K562 (cell line): Measurements from ENCODE around the gene SV2C. TPM values are rescaled to one million over a fixed set of nuclear protein-coding genes. Genes with fewer than 3 reads are reported as not detected.

Experiments used
- ARNT ChIP-seq, 2 experiments: fragments of 450-650 bp; IDR thresholded peaks; 2 replicates each; pipeline ENCODE4 v1.6.1; 2016; ENCODE audit warnings: mild to moderate bottlenecking in 1 of 2
- ATF1 ChIP-seq, 2 experiments: fragments of 450-650 bp in 1 of 2; IDR thresholded peaks; 2 replicates each; pipeline ENCODE4 v1.6.1; 2016; ENCODE audit warnings: missing compliant biosample characterization in 1 of 2, missing genetic modification characterization in 1 of 2
- ATF3 ChIP-seq, 2 experiments: fragments of 450-650 bp in 1 of 2; sonication (generic) in 1 of 2; formaldehyde crosslinking in 1 of 2; IDR thresholded peaks in 1 of 2; conservative IDR thresholded peaks in 1 of 2; 2 replicates each; pipeline versions ENCODE4 v1.6.1 to v1.8.1; 2016 to 2023; ENCODE audit warnings: mild to moderate bottlenecking in 2 of 2, moderate library complexity in 2 of 2, inconsistent platforms in 1 of 2, missing genetic modification reagents in 1 of 2
- C11orf30 ChIP-seq: fragments of 450-650 bp; IDR thresholded peaks from 2 replicates; pipeline ENCODE4 v1.6.1; 2016; ENCODE audit warnings: low read depth, mild to moderate bottlenecking
- CTBP1 ChIP-seq: fragments of 450-650 bp; IDR thresholded peaks from 2 replicates; pipeline ENCODE4 v1.6.1; 2016; ENCODE audit warnings: borderline replicate concordance
- FIP1L1 ChIP-seq: fragments of 200-400 bp; formaldehyde crosslinking; IDR thresholded peaks from 2 replicates; pipeline ENCODE4 v1.6.1; 2018; ENCODE audit warnings: mild to moderate bottlenecking, low read depth, low read length; ENCODE audit not compliant: poor library complexity, severe bottlenecking
- FOS ChIP-seq: IDR thresholded peaks from 3 replicates; pipeline ENCODE4 v1.6.1; 2011; ENCODE audit not compliant: insufficient read length; ENCODE audit errors: extremely low read depth
- KDM1A ChIP-seq, 2 experiments: fragments of 450-650 bp; IDR thresholded peaks; 2 replicates each; pipeline ENCODE4 v1.6.1; 2016; ENCODE audit warnings: mild to moderate bottlenecking in 2 of 2
- MTA3 ChIP-seq: fragments of 450-650 bp; formaldehyde crosslinking; IDR thresholded peaks from 2 replicates; pipeline ENCODE4 v1.6.1; 2017; ENCODE audit warnings: mild to moderate bottlenecking, borderline replicate concordance
- PPARD ChIP-seq: fragments of 250-450 bp; sonication (Bioruptor Pico); IDR thresholded peaks from 2 replicates; pipeline ENCODE4 v1.8.0; 2022; ENCODE audit warnings: inconsistent platforms, mild to moderate bottlenecking, moderate library complexity
- SMAD4 ChIP-seq: fragments of 250-450 bp; sonication (Bioruptor Pico); conservative IDR thresholded peaks from 2 replicates; pipeline ENCODE4 v1.8.0; 2021; ENCODE audit warnings: inconsistent platforms, mild to moderate bottlenecking, moderate library complexity
- TEAD1 ChIP-seq, 2 experiments: fragments of 450-650 bp in 1 of 2; sonication (generic) in 1 of 2; formaldehyde crosslinking; IDR thresholded peaks; 2 replicates each; pipeline versions ENCODE4 v1.4.0 to v1.8.0; 2020 to 2022; ENCODE audit warnings: mild to moderate bottlenecking in 2 of 2, missing genetic modification reagents in 1 of 2
- TFAM ChIP-seq: fragments of 250-450 bp; sonication (Bioruptor Pico); conservative IDR thresholded peaks from 2 replicates; pipeline ENCODE4 v1.5.0; 2021; ENCODE audit warnings: mild to moderate bottlenecking, moderate library complexity
- YBX1 ChIP-seq: fragments of 450-650 bp; IDR thresholded peaks from 2 replicates; pipeline ENCODE4 v1.7.1; 2016; ENCODE audit warnings: mild to moderate bottlenecking
- ZNF3 ChIP-seq: fragments of 250-450 bp; sonication (Bioruptor Pico); IDR thresholded peaks from 2 replicates; pipeline ENCODE4 v1.5.0; 2021; ENCODE audit warnings: mild to moderate bottlenecking, moderate library complexity
- ZNF316 ChIP-seq: fragments of 450-650 bp; IDR thresholded peaks from 2 replicates; pipeline ENCODE4 v1.6.1; 2016
- ZNF431 ChIP-seq: sonication (generic); formaldehyde crosslinking; IDR thresholded peaks from 2 replicates; pipeline ENCODE4 v1.8.0; 2022; ENCODE audit warnings: mild to moderate bottlenecking, missing genetic modification reagents
- ZNF699 ChIP-seq: fragments of 250-450 bp; sonication (Bioruptor Pico); IDR thresholded peaks from 2 replicates; pipeline ENCODE4 v1.8.0; 2021; ENCODE audit warnings: mild to moderate bottlenecking, moderate library complexity; ENCODE audit not compliant: insufficient replicate concordance
- polyA plus RNA-seq, 8 experiments: library from polyadenylated mRNA; depleted of rRNA in 4 of 8; stranded (reverse) in 5 of 8; unstranded in 3 of 8; fragments of >200 nt; fragmentation: Nextera tagmentation in 2 of 8; fragmentation: Illumina TruSeq in 1 of 8; extraction: Ambion mirVana in 2 of 8; extraction: Trizol in 1 of 8; gene quantifications; 2 replicates each; pipeline versions ENCODE4 v1.2.1 to v1.2.3, GENCODE V29; 2011 to 2014; ENCODE audit warnings: inconsistent platforms in 1 of 8, missing spikeins in 1 of 8
- total RNA-seq, 7 experiments: library from RNA; depleted of rRNA in 6 of 7; stranded (reverse); fragments of >200 nt in 6 of 7; fragmentation: Illumina TruSeq in 2 of 7; extraction: Trizol in 2 of 7; gene quantifications; 2 replicates each; pipeline versions ENCODE4 v1.2.1 to v1.2.3, GENCODE V29; 2011 to 2021; ENCODE audit warnings: low replicate concordance in 1 of 7
- TF ChIP-seq, protein P1 (sequence below): sonication (generic); IDR thresholded peaks from 2 replicates; pipeline ENCODE4 v1.6.1; 2016
- TF ChIP-seq, protein P2 (sequence below): sonication (generic); formaldehyde crosslinking; IDR thresholded peaks from 2 replicates; pipeline ENCODE4 v1.8.0; 2022; ENCODE audit warnings: missing genetic modification reagents, mild to moderate bottlenecking, borderline replicate concordance
- TF ChIP-seq, protein P3 (sequence below): fragments of 450-650 bp; formaldehyde crosslinking; IDR thresholded peaks from 2 replicates; pipeline ENCODE4 v1.4.0; 2022; ENCODE audit warnings: missing genetic modification characterization
- TF ChIP-seq, protein P4 (sequence below): fragments of 250-450 bp; sonication (Bioruptor Pico); IDR thresholded peaks from 2 replicates; pipeline ENCODE4 v1.4.0; 2020

The SV2C gene
- total and polyA plus RNA-seq, 9 of the 15 experiments (the other 6 are each of a cell fraction or from before 2014, with no cell fraction given), result 0.05 TPM; not detected in 8

GRCh38 chr5:76372323-76373054 lies 289.3 kb downstream of the SV2C start (continued):
- TF ChIP-seq ARNT (IDR thresholded peaks at IDR 0.05) (peak; percentile 69 to 86; a peak in 2 of 4 replicates), ATF1 (CRISPR knock-in tag; IDR thresholded peaks at IDR 0.05) (no peak), ATF1 (tag; IDR thresholded peaks at IDR 0.05) (peak; percentile 64), KDM1A (IDR thresholded peaks at IDR 0.05) (peak; percentile 84 to 91), ATF3 (IDR thresholded peaks at IDR 0.05) (peak; percentile 99), ATF3 (CRISPR knock-in tag; conservative IDR thresholded peaks at IDR 0.05) (peak; percentile 95), ZNF699 (CRISPR knock-in tag) (no peak), TEAD1 (CRISPR knock-in tag; IDR thresholded peaks at IDR 0.05) (peak in 1 of 2 experiments; percentile 70; a peak in 2 of 4 replicates), TFAM (CRISPR knock-in tag) (no peak), ZNF3 (CRISPR knock-in tag) (no peak), MTA3 (peak; percentile 85), ZNF316 (peak; percentile 100), CTBP1 (peak; percentile 91), FIP1L1 (no peak), FOS (peak; percentile 80), C11orf30 (peak; percentile 100), ZNF431 (CRISPR knock-in tag) (no peak), YBX1 (no peak), PPARD (no peak), SMAD4 (CRISPR knock-in tag) (peak; percentile 81)
- TF ChIP-seq, protein P1, sequence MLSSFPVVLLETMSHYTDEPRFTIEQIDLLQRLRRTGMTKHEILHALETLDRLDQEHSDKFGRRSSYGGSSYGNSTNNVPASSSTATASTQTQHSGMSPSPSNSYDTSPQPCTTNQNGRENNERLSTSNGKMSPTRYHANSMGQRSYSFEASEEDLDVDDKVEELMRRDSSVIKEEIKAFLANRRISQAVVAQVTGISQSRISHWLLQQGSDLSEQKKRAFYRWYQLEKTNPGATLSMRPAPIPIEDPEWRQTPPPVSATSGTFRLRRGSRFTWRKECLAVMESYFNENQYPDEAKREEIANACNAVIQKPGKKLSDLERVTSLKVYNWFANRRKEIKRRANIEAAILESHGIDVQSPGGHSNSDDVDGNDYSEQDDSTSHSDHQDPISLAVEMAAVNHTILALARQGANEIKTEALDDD, result peak; percentile 88
- TF ChIP-seq, protein P2, sequence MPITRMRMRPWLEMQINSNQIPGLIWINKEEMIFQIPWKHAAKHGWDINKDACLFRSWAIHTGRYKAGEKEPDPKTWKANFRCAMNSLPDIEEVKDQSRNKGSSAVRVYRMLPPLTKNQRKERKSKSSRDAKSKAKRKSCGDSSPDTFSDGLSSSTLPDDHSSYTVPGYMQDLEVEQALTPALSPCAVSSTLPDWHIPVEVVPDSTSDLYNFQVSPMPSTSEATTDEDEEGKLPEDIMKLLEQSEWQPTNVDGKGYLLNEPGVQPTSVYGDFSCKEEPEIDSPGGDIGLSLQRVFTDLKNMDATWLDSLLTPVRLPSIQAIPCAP, result no peak
- TF ChIP-seq, protein P3, sequence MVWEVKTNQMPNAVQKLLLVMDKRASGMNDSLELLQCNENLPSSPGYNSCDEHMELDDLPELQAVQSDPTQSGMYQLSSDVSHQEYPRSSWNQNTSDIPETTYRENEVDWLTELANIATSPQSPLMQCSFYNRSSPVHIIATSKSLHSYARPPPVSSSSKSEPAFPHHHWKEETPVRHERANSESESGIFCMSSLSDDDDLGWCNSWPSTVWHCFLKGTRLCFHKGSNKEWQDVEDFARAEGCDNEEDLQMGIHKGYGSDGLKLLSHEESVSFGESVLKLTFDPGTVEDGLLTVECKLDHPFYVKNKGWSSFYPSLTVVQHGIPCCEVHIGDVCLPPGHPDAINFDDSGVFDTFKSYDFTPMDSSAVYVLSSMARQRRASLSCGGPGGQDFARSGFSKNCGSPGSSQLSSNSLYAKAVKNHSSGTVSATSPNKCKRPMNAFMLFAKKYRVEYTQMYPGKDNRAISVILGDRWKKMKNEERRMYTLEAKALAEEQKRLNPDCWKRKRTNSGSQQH, result no peak
- TF ChIP-seq, protein P4, sequence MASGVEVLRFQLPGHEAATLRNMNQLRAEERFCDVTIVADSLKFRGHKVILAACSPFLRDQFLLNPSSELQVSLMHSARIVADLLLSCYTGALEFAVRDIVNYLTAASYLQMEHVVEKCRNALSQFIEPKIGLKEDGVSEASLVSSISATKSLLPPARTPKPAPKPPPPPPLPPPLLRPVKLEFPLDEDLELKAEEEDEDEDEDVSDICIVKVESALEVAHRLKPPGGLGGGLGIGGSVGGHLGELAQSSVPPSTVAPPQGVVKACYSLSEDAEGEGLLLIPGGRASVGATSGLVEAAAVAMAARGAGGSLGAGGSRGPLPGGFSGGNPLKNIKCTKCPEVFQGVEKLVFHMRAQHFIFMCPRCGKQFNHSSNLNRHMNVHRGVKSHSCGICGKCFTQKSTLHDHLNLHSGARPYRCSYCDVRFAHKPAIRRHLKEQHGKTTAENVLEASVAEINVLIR (CRISPR knock-in tag), result no peak
